A549 (cell line): ENCODE measurements around the gene CHST15.

ENCODE experiments used
- CEBPB ChIP-seq, 2 experiments: fragments of >200 bp in 1 of 2; sonication (Bioruptor Twin) in 1 of 2; formaldehyde crosslinking in 1 of 2; IDR thresholded peaks; 2 replicates each; pipeline ENCODE4 v1.6.1; 2012 to 2016
- CTCF ChIP-seq: fragments of >200 bp; sonication (Bioruptor Twin); formaldehyde crosslinking; IDR thresholded peaks from 3 replicates; pipeline ENCODE4 v1.5.1; 2016
- ELK1 ChIP-seq: fragments of 150-350 bp; IDR thresholded peaks from 2 replicates; pipeline ENCODE4 v1.6.1; 2014; ENCODE audit warnings: low read depth, mild to moderate bottlenecking, low read length
- GATA3 ChIP-seq: IDR thresholded peaks from 2 replicates; pipeline ENCODE4 v1.6.1; 2012; ENCODE audit warnings: borderline replicate concordance
- HOXA7 ChIP-seq: fragments of 250-450 bp; sonication (Bioruptor Pico); IDR thresholded peaks from 2 replicates; pipeline ENCODE4 v1.5.0; 2020; ENCODE audit warnings: mild to moderate bottlenecking, moderate library complexity
- HOXB13 ChIP-seq: fragments of 250-450 bp; sonication (Bioruptor Pico); IDR thresholded peaks from 2 replicates; pipeline ENCODE4 v1.5.0; 2020; ENCODE audit warnings: low read depth, mild to moderate bottlenecking, moderate library complexity
- JUN ChIP-seq, 2 experiments: fragments of >200 bp; sonication (Bioruptor Twin); formaldehyde crosslinking; IDR thresholded peaks; 2 replicates in 1 of 2; 3 replicates in 1 of 2; pipeline ENCODE4 v1.6.1; 2016 to 2017
- POLR2A ChIP-seq: IDR thresholded peaks from 2 replicates; pipeline ENCODE4 v1.6.1; 2012; ENCODE audit warnings: mild to moderate bottlenecking, low read length
- RAD21 ChIP-seq, 2 experiments: fragments of >200 bp in 1 of 2; sonication (Bioruptor Twin) in 1 of 2; formaldehyde crosslinking in 1 of 2; IDR thresholded peaks in 1 of 2; conservative IDR thresholded peaks in 1 of 2; 2 replicates in 1 of 2; 3 replicates in 1 of 2; pipeline ENCODE4 v1.6.1; 2012 to 2018; ENCODE audit warnings: inconsistent platforms in 1 of 2
- RARB ChIP-seq: fragments of 250-450 bp; sonication (Bioruptor Pico); IDR thresholded peaks from 2 replicates; pipeline ENCODE4 v1.8.0; 2021; ENCODE audit warnings: mild to moderate bottlenecking, moderate library complexity
- RCOR1 ChIP-seq: fragments of 150-350 bp; IDR thresholded peaks from 2 replicates; pipeline ENCODE4 v1.6.1; 2014; ENCODE audit warnings: antibody characterized with exemption, low read length, low read depth
- REST ChIP-seq: fragments of 200-600 bp; sonication (generic); IDR thresholded peaks from 2 replicates; pipeline ENCODE4 v1.6.1; 2016; ENCODE audit warnings: antibody characterized with exemption, mild to moderate bottlenecking, moderate library complexity
- RFX5 ChIP-seq: fragments of 450-650 bp; IDR thresholded peaks from 2 replicates; pipeline ENCODE4 v1.7.1; 2014; ENCODE audit warnings: antibody characterized with exemption, mild to moderate bottlenecking, moderate library complexity
- USF2 ChIP-seq: fragments of 450-650 bp; IDR thresholded peaks from 2 replicates; pipeline ENCODE4 v1.6.1; 2014; ENCODE audit warnings: antibody characterized with exemption

GRCh38 chr10:124003481-124003870 is 89.9 kb downstream of the CHST15 start:
- no peak for TF ChIP-seq CTCF
- TF ChIP-seq RCOR1: no peak
- no peak for TF ChIP-seq RAD21 (conservative IDR thresholded peaks at IDR 0.05 in 1 of 2, IDR thresholded peaks at IDR 0.05 in 1 of 2)
- no peak for TF ChIP-seq JUN (IDR thresholded peaks at IDR 0.05)
- no peak for TF ChIP-seq USF2
- TF ChIP-seq ELK1: no peak
- TF ChIP-seq POLR2A: no peak
- TF ChIP-seq HOXA7: no peak
- TF ChIP-seq GATA3: no peak
- TF ChIP-seq REST: no peak
- no peak for TF ChIP-seq HOXB13
- no peak for TF ChIP-seq RARB (CRISPR knock-in tag)
- no peak for TF ChIP-seq CEBPB (IDR thresholded peaks at IDR 0.05)
- no peak for TF ChIP-seq RFX5
